Mucosa of descending colon (tissue), 3 donors: ENCODE data around the gene DNAH2. TPM values are rescaled to one million over a fixed set of nuclear protein-coding genes. Genes with fewer than 3 reads are reported as not detected.
"Not testable (repeated sequence)": the region's sequence is repeated elsewhere in the genome, so short reads cannot be mapped to it uniquely, and the experiment has no call there.

ENCODE experiments used
- ATAC-seq: fragments of 200-7000 bp; cut with Tn5 transposase; one replicate; pipeline ENCODE4 v1.9.1; 2020; ENCODE audit warnings: mild to moderate bottlenecking, moderate library complexity
- DNase-seq, 3 donors: peaks; one replicate each; pipeline ENCODE4 v3.0.0-alpha.2; 2020
- H3K36me3 ChIP-seq: fragments of 200-600 bp; one replicate; pipeline ENCODE4 v1.8.0; 2021; ENCODE audit warnings: low read depth, mild to moderate bottlenecking
- H3K4me1 ChIP-seq: fragments of 200-600 bp; one replicate; pipeline ENCODE4 v1.8.0; 2021; ENCODE audit warnings: low read depth, mild to moderate bottlenecking
- H3K4me3 ChIP-seq: fragments of 200-600 bp; one replicate; pipeline ENCODE4 v1.8.0; 2021; ENCODE audit warnings: mild to moderate bottlenecking
- H3K9me3 ChIP-seq: fragments of 200-600 bp; one replicate; pipeline ENCODE4 v1.8.0; 2021; ENCODE audit warnings: mild to moderate bottlenecking
- CTCF ChIP-seq: fragments of 200-600 bp; IDR thresholded peaks from one replicate; pipeline ENCODE4 v1.8.0; 2022; ENCODE audit warnings: antibody characterized with exemption, mild to moderate bottlenecking
- intact Hi-C, 2 donors: fragments of 100-400 bp; cut with DNase I in 1 of 2; cut with micrococcal nuclease in 1 of 2; formaldehyde crosslinking; loops; one replicate each; pipeline versions ENCODE4 v1.11.0 to v1.11.1; 2022; cut with DNase I, micrococcal nuclease
- total RNA-seq, 3 donors: library from RNA; stranded (reverse); fragmentation: NEBNext Ultra II Directional in 2 of 3; extraction: Animal tissue kit (Norgen Biotek cat#: 25700) in 2 of 3; gene quantifications; one replicate each; pipeline versions ENCODE4 v1.2.1 to v1.2.4, GENCODE V29; 2021 to 2023
- donor health status: DM: no; HTN: no; CAD: no; lungs with moderate emphysema.
- donor health status: DM: no; HTN: no; CAD: no.
- donor health status: DM: no; HTN: yes; CAD: no.

The DNAH2 gene
- total RNA-seq, 3 donors from 2014 or later, result 0.19 to 0.70 (median 0.29) TPM

GRCh38 chr17:7859028-7859427, 141.5 kb downstream of the DNAH2 start:
- Histone ChIP-seq H3K4me1 (peaks cover 39% of the 10 kb centered on the region), H3K4me3 (no peak overlapping the region), H3K9me3 (no peaks in the 10 kb centered on the region), H3K36me3 (peaks cover 8% of the 10 kb centered on the region)
- ATAC-seq, result no peak
- no peak for TF ChIP-seq CTCF
- no peak for DNase-seq
- intact Hi-C loops, result no loop called here

- ATAC-seq (no peak), DNase-seq (peak in 1 of 3 donors; percentile 76)
- Histone ChIP-seq H3K36me3 (peaks cover under 1% of the 10 kb centered on the region), H3K9me3 (no peaks in the 10 kb centered on the region), H3K4me1 (peaks cover 24% of the 10 kb centered on the region), H3K4me3 (no peak overlapping the region)
- TF ChIP-seq CTCF, result peak; percentile 39
- intact Hi-C loops, result loop anchor here (5.0 kb wide), 2 partner anchors 34 to 124 kb away; no protein-coding TSS in a partner anchor
These were observed 145.3 kb downstream of the DNAH2 start for GRCh38 chr17:7862692-7863437.

GRCh38 chr17:7864384-7864783, 146.8 kb downstream of the DNAH2 start:
- not testable (repeated sequence) for ATAC-seq, DNase-seq
- intact Hi-C loops, result loop anchor here (5.0 kb wide), 2 partner anchors 33 to 123 kb away; no protein-coding TSS in a partner anchor

GRCh38 chr17:7864995-7865650, 147.6 kb downstream of the DNAH2 start:
- no peaks in the 10 kb centered on the region for H3K9me3 ChIP-seq
- no peak for DNase-seq
- TF ChIP-seq CTCF, result no peak
- no peak for ATAC-seq
- intact Hi-C loops, result loop anchor here (5.0 kb wide), 2 partner anchors 32 to 122 kb away; no protein-coding TSS in a partner anchor
- H3K4me1 ChIP-seq, result peaks cover 8% of the 10 kb centered on the region
- no peaks in the 10 kb centered on the region for H3K36me3 ChIP-seq
- no peak overlapping the region for H3K4me3 ChIP-seq

More at GRCh38 chr17:7864384-7864783, 146.8 kb downstream of the DNAH2 start:
- not testable (repeated sequence) for H3K4me1 ChIP-seq, H3K36me3 ChIP-seq, H3K4me3 ChIP-seq, H3K9me3 ChIP-seq

GRCh38 chr17:7867881-7868329, 150.4 kb downstream of the DNAH2 start:
- no peak for TF ChIP-seq CTCF
- Histone ChIP-seq H3K9me3 (no peaks in the 10 kb centered on the region), H3K4me1 (peaks cover 7% of the 10 kb centered on the region), H3K36me3 (no peaks in the 10 kb centered on the region), H3K4me3 (no peak overlapping the region)
- ATAC-seq (peak; percentile 83), DNase-seq (no peak)
- intact Hi-C loops, result no loop called here

- intact Hi-C loops, result no loop called here
- DNase-seq (no peak), ATAC-seq (no peak)
- Histone ChIP-seq H3K4me3 (no peak overlapping the region), H3K9me3 (no peaks in the 10 kb centered on the region), H3K36me3 (no peaks in the 10 kb centered on the region), H3K4me1 (no peaks in the 10 kb centered on the region)
- no peak for TF ChIP-seq CTCF
These were observed 155.5 kb downstream of the DNAH2 start for GRCh38 chr17:7873051-7873450.
